WI38 (cell line): ENCODE data around the gene MAIP1.

ENCODE experiments used
- H3K4me3 ChIP-seq: 2 replicates; pipeline ENCODE4 v1.5.1; 2011; ENCODE audit warnings: low read depth, mild to moderate bottlenecking, control low read depth, low read length
- TF ChIP-seq, protein P1 (sequence below): IDR thresholded peaks from 2 replicates; pipeline ENCODE4 v1.5.1; 2012; ENCODE audit warnings: low read depth, mild to moderate bottlenecking, control low read depth, low read length

MAIP1 gene, protein sequence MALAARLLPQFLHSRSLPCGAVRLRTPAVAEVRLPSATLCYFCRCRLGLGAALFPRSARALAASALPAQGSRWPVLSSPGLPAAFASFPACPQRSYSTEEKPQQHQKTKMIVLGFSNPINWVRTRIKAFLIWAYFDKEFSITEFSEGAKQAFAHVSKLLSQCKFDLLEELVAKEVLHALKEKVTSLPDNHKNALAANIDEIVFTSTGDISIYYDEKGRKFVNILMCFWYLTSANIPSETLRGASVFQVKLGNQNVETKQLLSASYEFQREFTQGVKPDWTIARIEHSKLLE

DNA sequence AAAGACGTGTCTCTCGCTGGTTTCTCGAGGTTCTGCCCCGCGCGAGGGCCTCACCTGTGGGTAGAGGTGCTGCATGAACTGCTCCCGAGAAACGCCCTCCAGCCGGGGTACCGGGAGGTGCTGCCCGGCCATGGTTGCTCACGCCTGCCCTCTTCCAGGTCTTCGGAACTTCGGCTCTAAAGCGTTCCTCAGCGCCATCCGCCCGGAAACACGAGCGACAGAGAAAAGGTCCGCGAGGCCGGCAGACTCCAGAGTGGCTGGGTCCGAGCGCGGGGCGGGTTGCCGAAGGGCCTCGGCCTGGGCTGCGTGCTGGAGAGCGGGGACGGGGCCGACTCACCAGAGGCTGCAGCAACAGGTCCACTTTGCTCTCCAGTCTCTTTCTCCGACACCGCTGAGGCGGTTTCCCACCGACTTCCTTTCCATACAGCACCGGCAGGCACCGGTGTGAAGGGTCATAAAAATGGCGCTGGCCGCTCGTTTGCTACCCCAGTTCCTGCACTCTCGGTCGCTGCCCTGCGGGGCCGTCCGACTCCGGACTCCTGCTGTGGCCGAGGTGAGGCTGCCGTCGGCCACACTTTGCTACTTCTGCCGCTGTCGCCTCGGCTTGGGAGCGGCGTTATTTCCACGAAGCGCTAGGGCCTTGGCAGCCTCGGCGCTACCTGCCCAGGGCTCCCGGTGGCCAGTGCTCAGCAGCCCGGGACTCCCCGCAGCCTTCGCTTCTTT lies at the start of gene MAIP1, which contains the start of gene TYW5:
TSS of gene MAIP1 (plus strand) at position 244 of the 723 bp plus-strand sequence. CDS start at position 461, 217 bp downstream.
TSS of gene TYW5 (minus strand) at position 153 of the 723 bp plus-strand sequence. CDS start at position 132, 21 bp downstream.
- H3K4me3 ChIP-seq = peak within 1 kb of the TSS; percentile 98
- TF ChIP-seq, protein P1, sequence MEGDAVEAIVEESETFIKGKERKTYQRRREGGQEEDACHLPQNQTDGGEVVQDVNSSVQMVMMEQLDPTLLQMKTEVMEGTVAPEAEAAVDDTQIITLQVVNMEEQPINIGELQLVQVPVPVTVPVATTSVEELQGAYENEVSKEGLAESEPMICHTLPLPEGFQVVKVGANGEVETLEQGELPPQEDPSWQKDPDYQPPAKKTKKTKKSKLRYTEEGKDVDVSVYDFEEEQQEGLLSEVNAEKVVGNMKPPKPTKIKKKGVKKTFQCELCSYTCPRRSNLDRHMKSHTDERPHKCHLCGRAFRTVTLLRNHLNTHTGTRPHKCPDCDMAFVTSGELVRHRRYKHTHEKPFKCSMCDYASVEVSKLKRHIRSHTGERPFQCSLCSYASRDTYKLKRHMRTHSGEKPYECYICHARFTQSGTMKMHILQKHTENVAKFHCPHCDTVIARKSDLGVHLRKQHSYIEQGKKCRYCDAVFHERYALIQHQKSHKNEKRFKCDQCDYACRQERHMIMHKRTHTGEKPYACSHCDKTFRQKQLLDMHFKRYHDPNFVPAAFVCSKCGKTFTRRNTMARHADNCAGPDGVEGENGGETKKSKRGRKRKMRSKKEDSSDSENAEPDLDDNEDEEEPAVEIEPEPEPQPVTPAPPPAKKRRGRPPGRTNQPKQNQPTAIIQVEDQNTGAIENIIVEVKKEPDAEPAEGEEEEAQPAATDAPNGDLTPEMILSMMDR = no peak

DNA sequence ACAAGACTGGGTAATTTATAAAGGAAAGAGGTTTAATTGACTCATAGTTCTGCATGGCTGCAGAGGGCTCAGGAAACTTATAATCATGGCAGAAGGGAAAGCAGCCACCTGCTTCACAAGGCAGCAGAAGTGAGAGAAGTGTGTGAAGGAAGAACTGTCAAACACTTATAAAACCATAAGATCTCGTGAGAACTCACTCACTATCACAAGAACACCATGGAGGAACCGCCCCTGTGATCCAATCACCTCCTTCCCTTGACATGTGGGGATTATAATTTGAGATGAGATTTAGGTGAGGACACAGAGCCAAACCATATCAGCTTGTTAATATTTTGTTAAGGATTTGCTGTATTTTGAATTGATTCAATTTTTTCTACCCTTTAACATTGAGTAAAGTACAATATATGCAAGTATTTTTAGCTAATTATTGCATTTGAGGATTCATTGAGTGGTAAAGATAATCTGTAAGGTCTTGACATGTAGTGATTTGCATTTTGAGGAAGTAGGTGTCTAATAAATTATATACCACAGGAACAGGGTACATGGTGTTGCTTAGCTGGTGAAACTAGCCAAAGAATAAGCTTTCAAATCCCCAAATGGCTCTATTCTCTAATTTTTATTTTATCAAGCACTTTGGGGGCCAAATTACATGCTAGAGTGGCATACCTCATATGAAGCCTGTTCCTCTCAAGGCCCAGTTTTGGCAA lies 48.2 kb upstream of the MAIP1 start:
- H3K4me3 ChIP-seq = no peak overlapping the region
- TF ChIP-seq, protein P1 = no peak

DNA sequence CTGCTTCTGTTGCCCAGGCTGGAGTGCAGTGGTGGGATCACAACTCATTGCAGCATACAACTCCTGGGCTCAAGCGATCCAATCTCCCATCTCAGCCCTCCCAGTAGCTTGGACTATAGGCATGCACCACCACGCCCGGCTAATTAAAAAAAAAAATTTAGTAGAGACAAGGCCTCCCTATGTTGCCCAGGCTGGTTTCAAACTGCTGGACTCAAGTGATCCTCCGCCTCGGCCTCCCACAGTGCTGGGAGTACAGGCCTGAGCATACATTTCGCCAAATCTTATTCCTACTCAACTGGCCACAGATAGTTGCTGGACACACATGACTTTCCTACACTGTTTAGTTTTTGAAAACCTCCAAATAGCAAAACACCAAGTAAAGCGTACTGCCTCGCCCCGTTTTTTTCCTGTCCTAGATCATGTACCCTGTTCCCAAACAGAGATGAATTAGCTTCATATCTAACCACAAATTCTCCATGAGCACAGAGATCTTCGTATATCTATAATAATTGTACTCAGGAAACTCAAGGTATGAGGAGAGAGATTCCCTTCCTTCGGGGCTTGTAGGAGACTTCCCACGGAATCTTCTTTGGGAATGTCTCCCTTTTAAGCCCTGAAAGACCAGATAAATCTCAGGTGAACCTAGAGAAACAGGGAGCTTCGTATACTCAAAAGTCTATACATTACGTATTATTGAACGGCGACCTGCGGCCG lies 44.9 kb upstream of the MAIP1 start:
- TF ChIP-seq, protein P1 = no peak
- peak overlapping the region; percentile 83 for H3K4me3 ChIP-seq

DNA sequence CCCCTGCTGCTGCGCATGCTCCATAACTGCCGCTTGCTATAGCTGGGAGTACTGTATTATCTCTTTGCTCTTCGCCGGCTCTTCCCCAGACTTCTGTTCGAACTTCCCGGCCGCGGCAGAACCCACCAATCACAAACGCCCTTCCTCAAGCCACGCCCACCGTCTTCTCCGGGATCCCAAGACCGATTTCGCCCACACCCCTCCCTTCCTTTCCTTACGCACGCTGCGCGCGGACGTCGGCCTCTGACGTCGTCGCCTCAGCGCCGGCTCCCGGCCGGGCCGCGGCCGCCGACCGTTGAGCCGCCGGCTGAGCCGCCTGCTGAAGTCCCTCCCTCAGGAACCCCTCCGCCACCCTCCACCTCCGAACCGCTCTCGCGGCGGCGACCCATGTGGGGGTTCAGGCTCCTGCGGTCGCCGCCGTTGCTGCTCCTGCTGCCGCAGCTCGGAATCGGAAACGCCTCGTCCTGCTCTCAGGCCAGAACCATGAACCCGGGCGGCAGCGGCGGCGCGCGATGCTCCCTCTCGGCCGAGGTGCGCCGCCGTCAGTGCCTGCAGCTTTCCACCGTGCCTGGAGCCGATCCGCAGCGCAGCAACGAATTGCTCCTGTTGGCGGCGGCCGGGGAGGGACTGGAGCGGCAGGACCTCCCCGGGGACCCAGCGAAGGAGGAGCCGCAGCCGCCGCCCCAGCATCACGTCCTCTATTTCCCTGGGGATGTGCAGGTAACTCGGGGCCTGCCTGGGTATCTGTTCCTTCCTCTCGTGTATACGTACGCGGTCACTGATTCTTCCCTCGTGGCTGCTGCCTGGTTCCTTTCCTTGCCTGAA lies 44.1 kb upstream of the MAIP1 start, which contains the start of gene C2orf69:
TSS of gene C2orf69 (plus strand) at position 242 of the 825 bp plus-strand sequence. CDS start at position 388, 146 bp downstream.
- TF ChIP-seq, protein P1 = no peak
- peak within 1 kb of the TSS; percentile 83 for H3K4me3 ChIP-seq

DNA sequence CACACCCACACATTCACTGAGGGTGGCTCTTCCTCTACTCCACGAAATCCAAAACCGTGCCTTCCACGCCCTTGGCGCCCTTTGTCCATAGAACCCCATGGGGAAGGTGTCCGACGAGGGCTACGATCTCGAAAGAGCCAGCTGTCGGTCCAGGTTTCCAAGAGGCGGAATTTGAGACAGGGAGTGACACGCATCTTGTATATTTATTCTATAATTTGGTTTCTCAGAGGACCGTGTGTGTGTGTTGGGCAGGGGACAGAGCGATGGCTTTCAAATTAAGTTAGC lies 43.6 kb upstream of the MAIP1 start:
- TF ChIP-seq, protein P1 = no peak
- peak overlapping the region; percentile 83 for H3K4me3 ChIP-seq

DNA sequence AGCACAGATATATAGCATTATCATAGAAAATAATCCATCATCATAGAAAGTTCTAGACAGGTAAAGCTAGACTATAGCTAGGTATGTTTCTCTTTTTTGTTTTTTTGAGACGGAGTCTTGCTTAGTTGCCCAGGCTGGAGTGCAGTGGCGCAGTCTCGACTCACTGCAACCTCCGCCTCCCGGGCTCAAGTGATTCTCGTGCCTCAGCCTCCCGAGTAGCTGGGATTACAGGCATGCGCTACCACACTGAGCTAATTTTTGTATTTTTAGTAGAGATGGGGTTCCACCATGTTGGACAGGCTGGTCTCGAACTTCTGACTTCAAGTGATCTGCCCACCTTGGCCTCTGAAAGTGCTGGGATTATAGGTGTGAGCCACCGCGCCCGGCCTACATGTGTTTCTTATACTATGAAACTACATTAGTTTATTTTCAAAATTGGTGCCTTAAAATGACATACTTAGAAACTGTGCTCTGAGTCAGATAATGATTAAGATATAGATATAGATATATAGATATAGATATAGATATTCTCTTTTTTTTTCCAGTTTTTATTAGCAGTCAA lies 42.7 kb upstream of the MAIP1 start:
- H3K4me3 ChIP-seq = peak overlapping the region; percentile 83
